ENCODE measurements around the gene PAX2.
A peak's percentile ranks its signal among the peaks of the same experiment; 100 is the strongest.

Gene PAX2

GRCh38 chr10:100736144-100736808 is 9.1 kb upstream of the PAX2 start:
- peaks cover 97% of the 10 kb centered on the region for H3K27me3 ChIP-seq (ENCODE audit: control insufficient read depth, insufficient read depth, low read length)
- no peak overlapping the region for H3K4me3 ChIP-seq (ENCODE audit: low read length)
- no peaks in the 10 kb centered on the region for H3K9me3 ChIP-seq (replicated peaks; ENCODE audit: low read length)
- no peak overlapping the region for H3K9ac ChIP-seq (ENCODE audit: low read depth, low read length)
- no peaks in the 10 kb centered on the region for H3K4me1 ChIP-seq (ENCODE audit: control insufficient read depth, insufficient read depth, low read length)
- H3K36me3 ChIP-seq (ENCODE audit: insufficient read depth, low read length), result no peaks in the 10 kb centered on the region
- H3K4me2 ChIP-seq (ENCODE audit: low read length), result no peak overlapping the region

- H3K9ac ChIP-seq (ENCODE audit: low read depth, low read length), result no peak overlapping the region
- H3K4me2 ChIP-seq (ENCODE audit: low read length), result no peak overlapping the region
- no peaks in the 10 kb centered on the region for H3K9me3 ChIP-seq (replicated peaks; ENCODE audit: low read length)
- H3K4me3 ChIP-seq (ENCODE audit: low read length), result no peak overlapping the region
- peaks cover 97% of the 10 kb centered on the region for H3K27me3 ChIP-seq (ENCODE audit: control insufficient read depth, insufficient read depth, low read length)
- no peaks in the 10 kb centered on the region for H3K4me1 ChIP-seq (ENCODE audit: control insufficient read depth, insufficient read depth, low read length)
- no peaks in the 10 kb centered on the region for H3K36me3 ChIP-seq (ENCODE audit: insufficient read depth, low read length)
Measured at GRCh38 chr10:100736809-100737354, 8.5 kb upstream of the PAX2 start.

GRCh38 chr10:100737355-100738054 is 7.9 kb upstream of the PAX2 start:
- peaks cover 97% of the 10 kb centered on the region for H3K27me3 ChIP-seq (ENCODE audit: control insufficient read depth, insufficient read depth, low read length)
- no peaks in the 10 kb centered on the region for H3K4me1 ChIP-seq (ENCODE audit: control insufficient read depth, insufficient read depth, low read length)
- no peak overlapping the region for H3K4me3 ChIP-seq (ENCODE audit: low read length)
- no peak overlapping the region for H3K9ac ChIP-seq (ENCODE audit: low read depth, low read length)
- no peaks in the 10 kb centered on the region for H3K36me3 ChIP-seq (ENCODE audit: insufficient read depth, low read length)
- H3K9me3 ChIP-seq (replicated peaks; ENCODE audit: low read length), result no peaks in the 10 kb centered on the region
- H3K4me2 ChIP-seq (ENCODE audit: low read length), result peak overlapping the region; percentile 33

GRCh38 chr10:100738055-100738827 is 7.1 kb upstream of the PAX2 start:
- H3K4me3 ChIP-seq (ENCODE audit: low read length), result no peak overlapping the region
- no peak overlapping the region for H3K4me2 ChIP-seq (ENCODE audit: low read length)
- H3K9me3 ChIP-seq (replicated peaks; ENCODE audit: low read length), result no peaks in the 10 kb centered on the region
- no peaks in the 10 kb centered on the region for H3K36me3 ChIP-seq (ENCODE audit: insufficient read depth, low read length)
- H3K9ac ChIP-seq (ENCODE audit: low read depth, low read length), result no peak overlapping the region
- H3K27me3 ChIP-seq (ENCODE audit: control insufficient read depth, insufficient read depth, low read length), result peaks cover 97% of the 10 kb centered on the region
- no peaks in the 10 kb centered on the region for H3K4me1 ChIP-seq (ENCODE audit: control insufficient read depth, insufficient read depth, low read length)

GRCh38 chr10:100739517-100740368 is 5.6 kb upstream of the PAX2 start:
- Histone ChIP-seq H3K36me3 (ENCODE audit: insufficient read depth, low read length) (no peaks in the 10 kb centered on the region), H3K27me3 (ENCODE audit: control insufficient read depth, insufficient read depth, low read length) (peaks cover 97% of the 10 kb centered on the region), H3K4me1 (ENCODE audit: control insufficient read depth, insufficient read depth, low read length) (no peaks in the 10 kb centered on the region), H3K9me3 (replicated peaks; ENCODE audit: low read length) (no peaks in the 10 kb centered on the region), H3K4me2 (ENCODE audit: low read length) (no peak overlapping the region), H3K9ac (ENCODE audit: low read depth, low read length) (no peak overlapping the region), H3K4me3 (ENCODE audit: low read length) (no peak overlapping the region)

- H3K27me3 ChIP-seq (ENCODE audit: control insufficient read depth, insufficient read depth, low read length), result peaks cover 96% of the 10 kb centered on the region
- no peaks in the 10 kb centered on the region for H3K9me3 ChIP-seq (replicated peaks; ENCODE audit: low read length)
- no peak overlapping the region for H3K4me2 ChIP-seq (ENCODE audit: low read length)
- no peaks in the 10 kb centered on the region for H3K36me3 ChIP-seq (ENCODE audit: insufficient read depth, low read length)
- no peak overlapping the region for H3K9ac ChIP-seq (ENCODE audit: low read depth, low read length)
- H3K4me1 ChIP-seq (ENCODE audit: control insufficient read depth, insufficient read depth, low read length), result no peaks in the 10 kb centered on the region
- H3K4me3 ChIP-seq (ENCODE audit: low read length), result no peak overlapping the region
Measured at GRCh38 chr10:100740476-100741377, 4.7 kb upstream of the PAX2 start.

- H3K9ac ChIP-seq (ENCODE audit: low read depth, low read length), result no peak overlapping the region
- no peaks in the 10 kb centered on the region for H3K4me1 ChIP-seq (ENCODE audit: control insufficient read depth, insufficient read depth, low read length)
- peaks cover 94% of the 10 kb centered on the region for H3K27me3 ChIP-seq (ENCODE audit: control insufficient read depth, insufficient read depth, low read length)
Measured at GRCh38 chr10:100741378-100742075, 3.9 kb upstream of the PAX2 start.

GRCh38 chr10:100742076-100742771 is 3.2 kb upstream of the PAX2 start:
- Histone ChIP-seq H3K4me3 (ENCODE audit: low read length) (no peak overlapping the region), H3K9me3 (replicated peaks; ENCODE audit: low read length) (no peaks in the 10 kb centered on the region), H3K4me2 (ENCODE audit: low read length) (no peak overlapping the region), H3K9ac (ENCODE audit: low read depth, low read length) (no peak overlapping the region), H3K27me3 (ENCODE audit: control insufficient read depth, insufficient read depth, low read length) (peaks cover 94% of the 10 kb centered on the region), H3K36me3 (ENCODE audit: insufficient read depth, low read length) (no peaks in the 10 kb centered on the region), H3K4me1 (ENCODE audit: control insufficient read depth, insufficient read depth, low read length) (no peaks in the 10 kb centered on the region)

More at GRCh38 chr10:100741378-100742075, 3.9 kb upstream of the PAX2 start:
- no peaks in the 10 kb centered on the region for H3K36me3 ChIP-seq (ENCODE audit: insufficient read depth, low read length)
- no peak overlapping the region for H3K4me2 ChIP-seq (ENCODE audit: low read length)
- no peaks in the 10 kb centered on the region for H3K9me3 ChIP-seq (replicated peaks; ENCODE audit: low read length)
- H3K4me3 ChIP-seq (ENCODE audit: low read length), result no peak overlapping the region

- Histone ChIP-seq H3K4me3 (ENCODE audit: low read length) (no peak overlapping the region), H3K9ac (ENCODE audit: low read depth, low read length) (no peak overlapping the region), H3K4me2 (ENCODE audit: low read length) (no peak overlapping the region), H3K4me1 (ENCODE audit: control insufficient read depth, insufficient read depth, low read length) (no peaks in the 10 kb centered on the region), H3K9me3 (replicated peaks; ENCODE audit: low read length) (no peaks in the 10 kb centered on the region), H3K36me3 (ENCODE audit: insufficient read depth, low read length) (no peaks in the 10 kb centered on the region), H3K27me3 (ENCODE audit: control insufficient read depth, insufficient read depth, low read length) (peaks cover 94% of the 10 kb centered on the region)
Measured at GRCh38 chr10:100742936-100743335, 2.4 kb upstream of the PAX2 start.

Measured in skeletal muscle satellite cell (primary cell).